ENCODE measurements around the gene PQBP1. TPM values are rescaled to one million over a fixed set of nuclear protein-coding genes. Genes with fewer than 3 reads are reported as not detected.

The PQBP1 gene
- polyA plus RNA-seq, 12 donors = 46.3 to 96.3 (median 58.6) TPM; not detected in 1

DNA sequence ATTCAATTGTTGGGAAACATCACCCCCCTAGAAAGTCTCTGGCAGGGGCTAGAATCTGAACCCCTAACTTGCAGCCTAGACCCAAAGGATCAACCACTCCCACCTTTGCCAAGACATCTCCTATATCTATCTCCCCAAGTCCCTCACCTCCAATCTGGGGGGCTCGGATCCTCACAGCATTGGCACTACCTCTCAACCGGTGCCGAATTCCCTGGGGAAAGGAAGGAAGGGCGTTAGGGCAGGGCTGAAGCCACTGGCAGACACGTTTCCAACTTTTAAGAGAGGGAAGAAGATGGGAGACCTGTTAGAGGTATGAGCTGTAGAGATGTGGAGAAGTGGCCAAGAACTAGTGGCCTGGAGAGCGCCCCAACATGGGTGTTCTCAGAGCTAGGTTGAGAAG, 2.8 kb upstream of the PQBP1 start:
- DNase-seq = no peak

DNA sequence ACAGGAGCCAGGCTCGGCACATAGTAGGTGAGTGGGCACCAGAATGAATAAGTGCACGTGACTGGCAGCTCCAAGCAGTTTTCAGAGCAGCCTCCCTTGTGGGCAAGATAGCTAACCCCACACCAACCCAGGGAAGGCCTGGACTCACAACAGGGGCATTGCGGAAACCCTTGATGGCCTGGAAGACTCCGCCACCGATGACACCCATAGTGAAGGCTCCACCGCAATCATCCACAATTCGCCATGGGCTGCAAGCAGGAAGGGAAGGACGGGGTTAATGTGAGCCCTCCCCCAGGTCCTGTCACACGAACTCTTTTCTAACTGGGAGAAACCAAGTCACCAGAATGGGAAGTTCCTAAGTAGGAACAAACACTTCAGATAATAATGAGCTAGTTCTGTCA, 1.1 kb upstream of the PQBP1 start:
- no peak for DNase-seq

GRCh38 chrX:48897157-48897624, 539 bp upstream of the PQBP1 start:
- DNase-seq = peak; percentile 72

GRCh38 chrX:48899078-48899410, 1.3 kb downstream of the PQBP1 start:
- no peak for DNase-seq

- DNase-seq = no peak
Observed at GRCh38 chrX:48901069-48901468, 3.3 kb downstream of the PQBP1 start.

DNA sequence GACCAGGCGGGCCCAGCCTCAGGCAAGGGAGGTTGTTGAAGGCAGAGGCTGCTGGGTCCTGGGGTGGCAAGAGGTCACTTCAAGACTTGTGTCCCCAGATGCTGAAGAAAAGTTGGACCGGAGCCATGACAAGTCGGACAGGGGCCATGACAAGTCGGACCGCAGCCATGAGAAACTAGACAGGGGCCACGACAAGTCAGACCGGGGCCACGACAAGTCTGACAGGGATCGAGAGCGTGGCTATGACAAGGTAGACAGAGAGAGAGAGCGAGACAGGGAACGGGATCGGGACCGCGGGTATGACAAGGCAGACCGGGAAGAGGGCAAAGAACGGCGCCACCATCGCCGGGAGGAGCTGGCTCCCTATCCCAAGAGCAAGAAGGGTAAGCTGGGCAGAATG, 4.4 kb downstream of the PQBP1 start:
- DNase-seq = no peak

DNA sequence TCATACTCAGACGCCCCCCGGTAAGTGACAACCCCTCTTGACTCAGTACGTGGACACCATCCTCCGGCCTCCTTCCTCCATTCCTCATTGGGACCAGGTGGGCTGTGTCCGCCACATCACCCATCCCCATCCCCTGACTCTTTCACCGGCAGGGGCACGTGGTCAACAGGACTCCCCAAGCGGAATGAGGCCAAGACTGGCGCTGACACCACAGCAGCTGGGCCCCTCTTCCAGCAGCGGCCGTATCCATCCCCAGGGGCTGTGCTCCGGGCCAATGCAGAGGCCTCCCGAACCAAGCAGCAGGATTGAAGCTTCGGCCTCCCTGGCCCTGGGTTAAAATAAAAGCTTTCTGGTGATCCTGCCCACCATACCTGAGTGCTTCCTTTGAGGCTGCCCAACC, 5.0 kb downstream of the PQBP1 start:
- no peak for DNase-seq

DNA sequence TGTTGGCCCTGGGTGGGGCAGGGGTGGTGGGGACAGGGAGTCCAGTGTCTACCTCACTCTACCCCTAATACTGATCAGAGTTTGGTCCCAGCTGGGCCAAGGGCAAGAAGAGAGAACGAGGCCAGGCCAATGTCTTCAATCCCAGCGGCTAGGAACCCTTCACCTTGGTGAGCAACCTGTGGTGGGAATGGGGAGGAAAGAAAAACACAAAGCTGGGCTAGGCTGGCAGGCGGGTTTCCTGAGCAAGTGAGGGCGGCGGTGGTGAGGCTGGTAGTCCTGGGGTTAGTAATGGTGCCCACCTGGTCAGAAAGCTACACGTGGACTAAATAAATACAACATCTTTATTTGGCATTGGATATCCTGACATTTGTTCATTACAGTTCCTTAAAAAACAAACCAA, 5.6 kb downstream of the PQBP1 start:
- no peak for DNase-seq

- no peak for DNase-seq
Observed at GRCh38 chrX:48904180-48904579, 6.5 kb downstream of the PQBP1 start.

DNA sequence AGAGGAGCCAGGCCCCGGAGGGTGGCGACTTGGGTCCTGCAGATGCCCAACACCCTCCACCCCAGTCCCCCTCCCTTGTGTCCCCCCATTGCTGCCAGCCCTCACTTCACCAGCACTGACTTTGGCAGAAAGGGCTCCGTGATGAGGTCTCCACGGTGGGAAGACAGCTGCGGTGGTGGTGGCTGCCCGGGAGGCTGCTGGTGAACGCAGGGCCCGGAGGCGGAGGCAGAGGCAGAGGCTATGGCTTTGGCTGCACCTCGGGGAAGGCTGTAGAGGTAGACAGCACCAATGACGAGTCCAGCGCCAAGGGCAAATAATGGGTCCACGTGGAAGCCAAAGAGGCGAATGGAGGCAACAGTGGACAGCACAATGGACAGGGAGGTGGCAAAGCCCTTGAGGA, 6.9 kb downstream of the PQBP1 start:
- DNase-seq = no peak

DNA sequence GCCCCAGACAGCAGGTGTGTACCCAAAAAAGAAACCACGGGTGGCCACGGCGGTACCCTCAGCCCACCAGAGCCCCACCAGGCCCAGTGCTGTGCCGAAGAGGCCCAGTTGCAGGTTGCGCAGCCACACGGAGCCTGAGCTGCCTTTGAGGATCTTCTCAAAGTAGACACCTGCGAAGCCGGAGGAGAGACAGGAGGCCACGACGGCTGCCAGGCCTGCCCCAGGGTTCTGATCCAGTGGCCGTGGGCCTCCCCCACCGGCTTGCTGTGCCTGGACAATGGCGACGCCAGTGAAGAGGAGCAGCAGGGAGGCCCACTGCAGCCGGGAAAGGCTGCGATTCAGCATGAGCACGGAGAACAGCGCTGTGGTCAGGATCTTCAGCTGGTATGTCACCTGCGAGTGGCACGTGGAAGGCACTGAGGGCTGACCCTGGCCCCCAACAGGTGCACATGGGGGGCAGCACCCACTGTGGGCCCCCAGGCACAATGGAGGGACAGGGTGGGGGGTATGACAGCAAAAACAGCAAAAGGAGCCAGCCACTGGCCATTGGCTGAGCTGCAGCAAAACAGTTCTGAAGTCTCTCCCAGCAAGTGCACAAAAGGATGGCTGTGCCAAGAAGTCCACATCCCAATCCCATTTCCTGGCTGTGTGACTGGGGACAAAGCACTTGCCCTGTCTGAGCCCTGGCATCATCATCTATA, 7.5 kb downstream of the PQBP1 start:
- no peak for DNase-seq

- DNase-seq = no peak
Observed at GRCh38 chrX:48908600-48908999, 10.9 kb downstream of the PQBP1 start.

GRCh38 chrX:48909703-48910294, 12.1 kb downstream of the PQBP1 start:
- DNase-seq = no peak

GRCh38 chrX:48910926-48911411, 13.2 kb downstream of the PQBP1 start:
- DNase-seq = no peak

- peak; percentile 77 for DNase-seq
Observed at GRCh38 chrX:48911412-48912182, 13.9 kb downstream of the PQBP1 start, which contains the start of gene SLC35A2. Gene SLC35A2 (minus strand): TSS chrX:48911646. CDS start chrX:48911636, 10 bp downstream.

DNA sequence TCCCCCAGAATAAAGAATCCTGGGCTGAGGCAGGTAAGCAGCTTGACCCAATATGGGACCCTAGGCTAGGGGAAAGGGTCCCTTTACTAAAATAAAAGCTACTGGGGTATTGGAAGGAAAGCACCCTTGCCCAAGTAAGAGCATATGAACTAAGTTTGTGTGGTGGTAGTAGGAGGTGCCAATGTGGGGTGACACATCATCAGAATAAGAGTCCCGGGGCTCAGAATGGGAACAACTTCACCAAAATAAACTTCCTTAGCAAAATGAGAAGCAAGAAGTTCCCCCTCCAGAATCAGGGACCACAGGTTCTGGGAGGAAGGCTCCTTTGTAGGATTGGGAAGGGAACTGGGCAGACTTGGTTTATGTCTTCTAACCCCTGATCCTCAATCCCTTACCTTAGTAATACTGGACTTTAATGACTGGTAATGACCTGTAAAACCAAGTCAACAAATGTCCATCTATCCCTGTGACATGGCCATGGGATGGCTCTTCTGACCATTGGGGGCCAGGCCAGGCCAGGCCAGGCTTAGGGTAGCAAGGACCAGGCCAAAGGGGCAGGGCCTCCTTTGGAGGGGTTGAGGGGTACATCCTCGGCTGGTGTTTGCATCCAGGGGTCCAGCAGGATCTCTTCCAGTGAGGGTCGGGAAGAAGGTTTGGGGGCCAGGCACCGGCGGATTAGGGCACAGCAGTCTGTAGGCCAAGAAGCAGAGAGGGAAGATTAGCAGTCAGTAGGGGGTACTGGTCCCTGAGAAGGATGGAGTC, 16.1 kb downstream of the PQBP1 start:
- DNase-seq = no peak

GRCh38 chrX:48914593-48915493, 17.1 kb downstream of the PQBP1 start:
- no peak for DNase-seq

DNA sequence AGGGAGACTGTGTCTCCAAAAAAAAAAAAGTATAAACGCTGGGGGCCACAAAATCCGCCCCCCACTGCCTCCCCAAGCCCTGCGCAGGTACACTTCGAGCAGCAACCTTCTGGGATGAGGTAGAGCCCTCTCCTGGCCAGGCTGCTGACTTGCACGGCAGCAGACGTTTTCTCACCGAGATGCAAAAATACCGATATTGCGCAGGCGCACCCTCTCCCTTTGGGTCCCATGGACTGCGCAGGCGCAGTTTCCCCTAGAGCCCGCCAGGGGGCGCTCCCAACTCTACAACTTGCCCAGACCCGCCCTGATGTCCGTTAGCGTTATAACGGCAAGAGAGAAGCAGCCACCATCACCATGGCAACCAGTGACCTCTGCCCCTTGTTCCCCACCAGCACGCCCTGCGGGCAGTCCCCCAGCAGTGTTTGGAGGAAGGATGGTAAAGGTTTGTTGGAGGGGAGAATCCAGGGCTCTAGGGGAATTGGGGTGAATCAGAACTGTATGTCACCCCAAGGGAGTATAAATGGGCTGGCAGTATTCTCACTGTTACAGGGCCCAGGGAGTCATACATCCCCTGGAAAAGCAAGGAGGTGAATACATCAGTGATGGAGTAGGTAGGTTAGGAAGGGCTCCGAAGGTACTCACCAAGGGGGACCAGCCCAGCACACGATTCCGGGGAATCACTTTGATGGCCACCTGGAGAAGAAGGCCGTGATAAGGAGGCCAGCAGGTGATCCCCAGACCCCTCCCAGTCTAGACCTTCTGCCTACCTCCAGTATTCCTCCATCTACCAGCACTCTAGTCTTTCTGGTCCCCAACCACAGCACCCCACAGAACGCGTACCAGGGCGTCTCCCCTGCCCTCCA, 19.6 kb downstream of the PQBP1 start:
- DNase-seq = peak; percentile 89

- no peak for DNase-seq
Observed at GRCh38 chrX:48918301-48918642, 20.5 kb downstream of the PQBP1 start.
